Ishikawa (cell line): Measurements from ENCODE around the gene LARP4B.

Experiments used
- CEBPB ChIP-seq: IDR thresholded peaks from 2 replicates; pipeline ENCODE4 v1.6.1; 2012
- CREB1 ChIP-seq: IDR thresholded peaks from 2 replicates; pipeline ENCODE4 v1.6.1; 2012; ENCODE audit warnings: low read depth
- EGR1 ChIP-seq: IDR thresholded peaks from 2 replicates; pipeline ENCODE4 v1.6.1; 2012
- EP300 ChIP-seq: IDR thresholded peaks from 2 replicates; pipeline ENCODE4 v1.6.1; 2012; ENCODE audit warnings: borderline replicate concordance
- FOXM1 ChIP-seq: IDR thresholded peaks from 2 replicates; pipeline ENCODE4 v1.6.1; 2012; ENCODE audit warnings: low read depth, borderline replicate concordance
- NFIC ChIP-seq: IDR thresholded peaks from 2 replicates; pipeline ENCODE4 v1.6.1; 2012
- RAD21 ChIP-seq: IDR thresholded peaks from 2 replicates; pipeline ENCODE4 v1.6.1; 2012; ENCODE audit warnings: low read depth
- TAF1 ChIP-seq: IDR thresholded peaks from 2 replicates; pipeline ENCODE4 v1.6.1; 2012; ENCODE audit warnings: low read depth, mild to moderate bottlenecking
- TCF12 ChIP-seq: IDR thresholded peaks from 2 replicates; pipeline ENCODE4 v1.6.1; 2012; ENCODE audit warnings: low read depth
- TEAD4 ChIP-seq: IDR thresholded peaks from 2 replicates; pipeline ENCODE4 v1.6.1; 2012
- USF1 ChIP-seq: IDR thresholded peaks from 2 replicates; pipeline ENCODE4 v1.6.1; 2012
- YY1 ChIP-seq: IDR thresholded peaks from 2 replicates; pipeline ENCODE4 v1.6.1; 2012; ENCODE audit warnings: low read depth
- ZBTB7A ChIP-seq: IDR thresholded peaks from 2 replicates; pipeline ENCODE4 v1.6.1; 2012; ENCODE audit warnings: low read depth
- TF ChIP-seq, protein P1 (sequence below): IDR thresholded peaks from 2 replicates; pipeline ENCODE4 v1.6.1; 2012; ENCODE audit warnings: low read depth, mild to moderate bottlenecking
- TF ChIP-seq, protein P2 (sequence below): IDR thresholded peaks from 2 replicates; pipeline ENCODE4 v1.6.1; 2012

The LARP4B gene

GRCh38 chr10:785089-785860 lies 146.2 kb downstream of the LARP4B start:
- no peak for TF ChIP-seq YY1
- TF ChIP-seq EP300 = no peak
- no peak for TF ChIP-seq NFIC
- TF ChIP-seq EGR1 = no peak
- no peak for TF ChIP-seq CREB1
- TF ChIP-seq TEAD4 = no peak
- TF ChIP-seq USF1 = no peak
- TF ChIP-seq FOXM1 = no peak

GRCh38 chr10:784403-785088 lies 147.0 kb downstream of the LARP4B start:
- TF ChIP-seq EGR1 = peak; percentile 71; the same call in 1 of the 2 replicates
- no peak for TF ChIP-seq USF1
- no peak for TF ChIP-seq NFIC

DNA sequence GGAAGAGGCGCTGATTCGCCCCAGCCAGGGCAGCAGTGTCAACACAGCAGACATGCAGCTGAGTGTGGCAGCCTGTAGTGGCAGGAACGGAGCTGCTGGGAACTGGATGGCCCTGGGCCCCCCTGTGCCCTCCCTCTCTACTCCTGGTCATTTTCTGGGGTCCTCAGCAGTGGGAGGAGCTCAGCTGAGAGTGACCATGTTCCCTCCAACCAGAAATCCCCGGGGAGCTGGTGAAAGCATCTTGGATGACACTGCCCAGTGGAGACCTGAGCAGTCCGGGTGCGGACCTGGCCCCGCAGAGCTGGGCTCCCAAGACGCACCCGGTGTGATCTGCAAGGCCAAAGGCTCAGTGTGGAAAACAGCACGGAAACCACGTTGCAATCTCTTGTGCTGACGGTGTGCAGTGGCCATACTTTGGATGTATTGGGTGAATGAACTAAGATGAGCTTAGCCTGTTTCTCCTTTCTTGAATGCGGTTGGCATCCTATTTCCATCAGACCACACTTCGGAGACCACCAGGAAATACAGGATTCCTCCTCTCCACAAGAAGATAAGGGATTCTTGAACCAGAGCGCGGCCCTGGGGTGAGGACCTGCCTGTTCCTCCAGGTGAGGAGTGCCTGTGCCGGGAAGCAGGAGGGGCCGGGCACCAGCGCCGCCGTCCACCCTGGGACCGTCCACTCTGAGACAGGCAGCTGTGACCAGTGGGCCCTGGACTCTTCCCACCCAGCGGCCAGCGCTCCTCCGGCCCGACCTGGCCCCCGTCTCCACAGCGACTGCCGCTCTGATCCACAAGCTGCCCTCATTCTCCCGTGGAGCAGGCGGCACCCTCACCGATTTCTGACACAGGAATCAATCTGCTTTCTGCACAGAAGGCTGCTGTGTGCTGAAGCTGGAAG lies 148.5 kb downstream of the LARP4B start:
- TF ChIP-seq TEAD4 (no peak), TCF12 (no peak), EGR1 (no peak), CREB1 (no peak), YY1 (no peak), EP300 (no peak), FOXM1 (no peak), ZBTB7A (no peak), USF1 (no peak), NFIC (no peak)
- TF ChIP-seq, protein P1, sequence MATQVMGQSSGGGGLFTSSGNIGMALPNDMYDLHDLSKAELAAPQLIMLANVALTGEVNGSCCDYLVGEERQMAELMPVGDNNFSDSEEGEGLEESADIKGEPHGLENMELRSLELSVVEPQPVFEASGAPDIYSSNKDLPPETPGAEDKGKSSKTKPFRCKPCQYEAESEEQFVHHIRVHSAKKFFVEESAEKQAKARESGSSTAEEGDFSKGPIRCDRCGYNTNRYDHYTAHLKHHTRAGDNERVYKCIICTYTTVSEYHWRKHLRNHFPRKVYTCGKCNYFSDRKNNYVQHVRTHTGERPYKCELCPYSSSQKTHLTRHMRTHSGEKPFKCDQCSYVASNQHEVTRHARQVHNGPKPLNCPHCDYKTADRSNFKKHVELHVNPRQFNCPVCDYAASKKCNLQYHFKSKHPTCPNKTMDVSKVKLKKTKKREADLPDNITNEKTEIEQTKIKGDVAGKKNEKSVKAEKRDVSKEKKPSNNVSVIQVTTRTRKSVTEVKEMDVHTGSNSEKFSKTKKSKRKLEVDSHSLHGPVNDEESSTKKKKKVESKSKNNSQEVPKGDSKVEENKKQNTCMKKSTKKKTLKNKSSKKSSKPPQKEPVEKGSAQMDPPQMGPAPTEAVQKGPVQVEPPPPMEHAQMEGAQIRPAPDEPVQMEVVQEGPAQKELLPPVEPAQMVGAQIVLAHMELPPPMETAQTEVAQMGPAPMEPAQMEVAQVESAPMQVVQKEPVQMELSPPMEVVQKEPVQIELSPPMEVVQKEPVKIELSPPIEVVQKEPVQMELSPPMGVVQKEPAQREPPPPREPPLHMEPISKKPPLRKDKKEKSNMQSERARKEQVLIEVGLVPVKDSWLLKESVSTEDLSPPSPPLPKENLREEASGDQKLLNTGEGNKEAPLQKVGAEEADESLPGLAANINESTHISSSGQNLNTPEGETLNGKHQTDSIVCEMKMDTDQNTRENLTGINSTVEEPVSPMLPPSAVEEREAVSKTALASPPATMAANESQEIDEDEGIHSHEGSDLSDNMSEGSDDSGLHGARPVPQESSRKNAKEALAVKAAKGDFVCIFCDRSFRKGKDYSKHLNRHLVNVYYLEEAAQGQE = no peak

DNA sequence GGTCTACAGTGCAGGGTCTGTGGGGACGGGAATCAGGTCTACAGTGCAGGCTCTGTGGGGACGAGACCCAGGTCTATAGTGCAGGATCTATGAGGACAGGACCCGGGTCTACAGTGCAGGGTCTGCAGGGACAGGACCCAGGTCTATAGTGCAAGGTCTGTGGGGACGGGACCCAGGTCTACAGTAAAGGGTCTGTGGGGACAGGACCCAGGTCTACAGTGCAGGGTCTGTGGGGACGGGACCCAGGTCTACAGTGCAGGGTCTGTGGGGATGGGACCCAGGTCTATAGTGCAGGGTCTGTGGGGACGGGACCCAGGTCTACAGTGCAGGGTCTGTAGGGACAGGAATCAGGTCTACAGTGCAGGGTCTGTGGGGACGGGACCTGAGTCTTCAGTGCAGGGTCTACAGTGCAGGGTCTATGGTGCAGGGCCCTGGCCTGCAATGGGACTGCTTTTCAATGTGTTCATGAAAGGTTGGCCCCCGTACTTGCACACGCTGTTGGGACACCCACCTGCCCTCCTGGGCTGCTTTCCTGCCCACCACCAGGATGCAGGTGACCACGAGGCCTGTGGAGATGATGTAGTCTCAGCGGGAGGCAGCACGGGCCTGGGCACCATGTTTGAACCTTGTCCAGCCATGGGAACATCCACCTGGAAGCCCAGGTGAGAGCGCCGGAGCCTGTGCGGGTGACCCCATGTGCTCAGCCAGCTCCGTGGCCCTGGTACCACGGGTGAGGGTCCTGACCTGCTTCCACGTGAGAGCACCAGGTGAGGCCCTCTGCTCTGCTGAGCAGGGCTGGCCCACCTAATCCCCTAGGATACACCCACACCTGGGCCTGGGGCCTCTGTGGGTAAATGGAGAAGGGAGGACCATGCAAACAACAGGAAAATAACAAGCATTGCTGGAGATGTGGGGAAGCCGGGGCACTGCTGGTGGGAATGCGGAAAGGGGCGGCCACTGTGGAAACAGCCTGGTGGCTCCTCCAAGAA lies 150.7 kb downstream of the LARP4B start:
- TF ChIP-seq EGR1 (no peak), ZBTB7A (no peak), CEBPB (no peak), YY1 (no peak)
- TF ChIP-seq, protein P1 = no peak

GRCh38 chr10:778626-779330 lies 152.7 kb downstream of the LARP4B start:
- no peak for TF ChIP-seq TAF1
- no peak for TF ChIP-seq FOXM1
- no peak for TF ChIP-seq CREB1
- no peak for TF ChIP-seq ZBTB7A
- no peak for TF ChIP-seq USF1
- no peak for TF ChIP-seq CEBPB
- no peak for TF ChIP-seq EGR1
- TF ChIP-seq TEAD4 = no peak
- TF ChIP-seq RAD21 = no peak
- no peak for TF ChIP-seq EP300
- TF ChIP-seq NFIC = no peak
- no peak for TF ChIP-seq YY1
- TF ChIP-seq, protein P2, sequence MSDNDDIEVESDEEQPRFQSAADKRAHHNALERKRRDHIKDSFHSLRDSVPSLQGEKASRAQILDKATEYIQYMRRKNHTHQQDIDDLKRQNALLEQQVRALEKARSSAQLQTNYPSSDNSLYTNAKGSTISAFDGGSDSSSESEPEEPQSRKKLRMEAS = no peak
- TF ChIP-seq, protein P1 = no peak
- no peak for TF ChIP-seq TCF12
